Muscle layer of colon (tissue), 2 donors: ENCODE results near the gene ZNF512B.
A peak's percentile ranks its signal among the peaks of the same experiment; 100 is the strongest.

Source experiments
- H3K27ac ChIP-seq: one replicate; pipeline ENCODE4 v1.7.0; 2013; ENCODE audit warnings: low read depth, mild to moderate bottlenecking, low read length, moderate library complexity
- H3K27me3 ChIP-seq, 2 donors: one replicate each; pipeline ENCODE4 v1.7.0; 2013; ENCODE audit warnings: low read length in 2 of 2, mild to moderate bottlenecking in 2 of 2; ENCODE audit not compliant: insufficient read depth in 2 of 2, control insufficient read depth in 1 of 2
- H3K36me3 ChIP-seq: one replicate; pipeline ENCODE4 v1.7.0; 2013; ENCODE audit warnings: mild to moderate bottlenecking, low read length; ENCODE audit not compliant: insufficient read depth
- H3K4me1 ChIP-seq: one replicate; pipeline ENCODE4 v1.7.0; 2013; ENCODE audit warnings: mild to moderate bottlenecking, low read length; ENCODE audit not compliant: insufficient read depth
- H3K4me3 ChIP-seq, 2 donors: one replicate each; pipeline ENCODE4 v1.7.0; 2013; ENCODE audit warnings: low read length in 2 of 2, low read depth in 1 of 2, mild to moderate bottlenecking in 1 of 2, moderate library complexity in 1 of 2
- H3K9ac ChIP-seq: one replicate; pipeline ENCODE4 v1.7.0; 2013; ENCODE audit warnings: low read length
- H3K9me3 ChIP-seq: one replicate; pipeline ENCODE4 v1.7.0; 2013; ENCODE audit warnings: mild to moderate bottlenecking, low read length
- donor health status: abdominal sarcoma.
- donor health status: Adenocarcinoma of cecum.

The ZNF512B gene

DNA sequence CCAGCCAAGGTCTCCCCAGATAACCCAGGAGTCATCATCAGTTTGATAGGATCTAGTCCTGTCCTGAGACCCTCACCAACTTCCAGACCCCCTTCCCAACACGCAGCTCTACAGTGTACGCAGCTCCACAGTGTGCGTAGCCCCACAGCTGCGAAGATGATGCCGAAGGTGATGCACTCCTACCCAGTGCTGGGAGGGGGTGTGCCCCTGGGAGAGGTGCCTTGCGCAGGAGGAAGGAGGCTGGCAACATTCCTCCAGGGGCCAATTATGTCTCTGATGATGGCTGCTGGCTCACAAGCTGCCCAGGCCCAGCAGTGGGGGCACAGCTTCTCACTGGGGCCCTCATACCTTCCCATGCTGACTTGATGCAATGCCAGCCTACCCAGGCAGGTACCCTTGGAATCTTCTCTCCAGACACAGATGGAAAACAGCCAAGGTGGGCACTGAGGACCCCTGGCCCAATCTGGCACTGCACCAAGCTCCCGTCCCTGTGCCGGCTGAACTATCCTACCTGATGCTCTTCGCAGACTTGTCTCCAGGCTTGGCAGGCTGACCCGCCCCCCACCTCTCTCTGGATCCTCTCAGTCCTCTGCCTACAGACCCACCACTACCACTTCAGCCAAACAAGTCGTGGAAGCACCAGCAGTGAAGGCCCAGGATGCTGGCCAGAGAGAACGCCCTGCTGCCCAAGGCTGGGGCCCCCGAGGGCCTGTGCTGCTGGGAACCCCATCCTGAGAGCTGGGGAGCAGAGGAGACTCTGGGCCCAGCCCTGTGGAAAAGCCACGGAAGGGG, 1.4 kb downstream of the ZNF512B start:
- peak overlapping the region; percentile 82 for H3K9ac ChIP-seq
- no peaks in the 10 kb centered on the region for H3K27me3 ChIP-seq
- peaks cover 12% of the 10 kb centered on the region for H3K4me1 ChIP-seq
- H3K4me3 ChIP-seq: peak overlapping the region; percentile 33 to 65
- peaks cover 12% of the 10 kb centered on the region for H3K36me3 ChIP-seq
- H3K9me3 ChIP-seq: no peaks in the 10 kb centered on the region
- H3K27ac ChIP-seq: peak overlapping the region; percentile 35

DNA sequence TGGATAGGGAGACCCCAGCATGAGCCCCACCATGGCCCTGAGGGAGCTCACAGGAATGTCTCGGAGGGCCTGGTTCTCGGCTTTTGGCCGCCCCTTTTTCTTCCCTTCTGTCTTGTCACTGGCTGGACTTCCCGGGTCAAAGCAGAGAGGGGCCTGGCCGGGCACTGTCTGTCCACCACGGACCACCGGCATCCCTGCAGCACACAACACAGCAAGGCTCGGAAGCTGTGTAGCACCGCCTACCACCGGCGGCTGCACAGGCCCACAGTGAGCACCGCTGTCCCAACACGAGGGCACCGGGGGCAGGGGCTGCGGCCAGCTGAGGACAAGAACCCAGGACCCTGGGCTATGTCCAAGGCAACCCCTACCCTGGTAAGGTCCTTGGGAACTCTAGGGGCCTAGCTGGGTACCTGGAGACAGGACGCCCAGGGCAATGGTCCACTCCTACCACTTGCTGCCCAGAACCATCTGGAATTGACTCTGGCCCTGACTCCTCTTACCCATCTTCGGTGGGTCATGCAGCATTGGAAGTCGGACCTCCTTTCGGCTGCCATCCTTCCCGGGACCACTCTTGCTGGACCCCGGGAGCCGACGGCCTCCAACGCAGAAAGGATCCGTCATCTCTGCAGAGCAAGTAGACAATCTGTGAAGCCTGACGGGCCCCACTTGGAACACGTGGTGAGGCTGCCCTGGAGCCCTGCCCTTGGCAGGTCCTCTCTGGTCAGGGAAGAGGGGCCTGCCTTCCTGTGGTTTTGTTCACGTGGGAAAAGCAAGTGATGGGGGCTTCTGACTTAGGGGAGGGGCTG, 2.2 kb downstream of the ZNF512B start:
- no peak overlapping the region for H3K4me3 ChIP-seq
- H3K27ac ChIP-seq: no peak overlapping the region
- H3K27me3 ChIP-seq: no peaks in the 10 kb centered on the region
- H3K9me3 ChIP-seq: no peaks in the 10 kb centered on the region
- peaks cover 12% of the 10 kb centered on the region for H3K4me1 ChIP-seq
- H3K9ac ChIP-seq: no peak overlapping the region
- peaks cover 12% of the 10 kb centered on the region for H3K36me3 ChIP-seq

DNA sequence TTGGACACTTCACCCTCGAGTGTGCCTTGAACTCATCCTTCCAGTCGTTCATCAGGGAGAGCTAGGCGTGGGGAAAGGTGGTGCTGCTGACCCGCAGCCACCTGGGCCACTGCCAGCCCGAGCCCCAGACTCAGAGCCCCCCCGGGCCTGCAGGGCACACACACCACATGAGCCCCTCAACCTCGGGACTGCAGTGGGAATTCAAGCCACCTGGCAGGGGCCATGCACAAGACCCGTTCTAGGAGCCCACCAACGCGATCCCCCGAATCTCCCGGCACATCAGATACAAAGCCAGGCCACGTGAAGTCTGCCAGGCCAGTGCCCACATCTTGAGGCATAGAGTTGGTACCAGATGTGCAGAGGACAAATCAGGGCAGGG, 2.8 kb downstream of the ZNF512B start:
- Histone ChIP-seq H3K36me3 (peaks cover 12% of the 10 kb centered on the region), H3K4me3 (no peak overlapping the region), H3K27ac (no peak overlapping the region), H3K9ac (no peak overlapping the region), H3K27me3 (no peaks in the 10 kb centered on the region), H3K4me1 (peaks cover 12% of the 10 kb centered on the region), H3K9me3 (no peaks in the 10 kb centered on the region)

DNA sequence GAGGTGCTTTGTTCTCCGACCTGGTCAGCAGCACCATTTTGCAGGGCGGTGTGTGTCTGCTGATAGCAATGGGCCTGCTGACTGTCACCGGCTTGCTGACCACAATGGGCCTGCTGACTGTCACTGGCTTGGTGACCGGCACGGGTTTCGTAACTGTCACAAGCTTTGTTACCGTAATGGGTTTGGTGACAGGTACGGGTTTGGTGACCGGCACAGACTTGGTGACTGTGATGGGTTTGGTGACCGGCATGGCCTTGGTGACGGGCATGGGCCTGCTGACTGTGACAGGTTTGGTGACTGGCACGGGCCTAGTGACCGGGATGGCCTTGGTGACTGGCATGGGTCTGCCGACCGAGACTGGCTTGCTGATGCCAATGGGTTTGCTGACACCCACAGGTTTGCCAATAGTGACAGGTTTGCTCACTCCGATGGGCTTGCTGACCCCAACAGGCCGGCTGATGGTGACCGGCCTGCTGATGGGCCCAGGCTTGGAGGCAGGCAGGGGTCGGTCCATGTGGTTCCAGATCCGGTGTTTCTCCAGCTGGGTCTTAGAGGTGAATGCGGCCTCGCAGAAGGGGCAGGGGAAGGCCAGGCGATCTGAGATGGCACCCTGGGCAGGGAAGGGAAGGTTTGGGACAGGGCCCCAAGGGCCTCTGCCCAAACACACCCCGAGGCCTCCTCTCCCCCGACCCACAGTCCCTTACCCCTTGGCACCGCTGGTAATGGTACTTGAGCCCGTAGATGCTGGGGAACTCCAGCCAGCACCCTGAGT, 3.4 kb downstream of the ZNF512B start:
- Histone ChIP-seq H3K27ac (no peak overlapping the region), H3K27me3 (no peaks in the 10 kb centered on the region), H3K9ac (no peak overlapping the region), H3K4me3 (no peak overlapping the region), H3K36me3 (peaks cover 18% of the 10 kb centered on the region), H3K9me3 (no peaks in the 10 kb centered on the region), H3K4me1 (peaks cover 12% of the 10 kb centered on the region)

DNA sequence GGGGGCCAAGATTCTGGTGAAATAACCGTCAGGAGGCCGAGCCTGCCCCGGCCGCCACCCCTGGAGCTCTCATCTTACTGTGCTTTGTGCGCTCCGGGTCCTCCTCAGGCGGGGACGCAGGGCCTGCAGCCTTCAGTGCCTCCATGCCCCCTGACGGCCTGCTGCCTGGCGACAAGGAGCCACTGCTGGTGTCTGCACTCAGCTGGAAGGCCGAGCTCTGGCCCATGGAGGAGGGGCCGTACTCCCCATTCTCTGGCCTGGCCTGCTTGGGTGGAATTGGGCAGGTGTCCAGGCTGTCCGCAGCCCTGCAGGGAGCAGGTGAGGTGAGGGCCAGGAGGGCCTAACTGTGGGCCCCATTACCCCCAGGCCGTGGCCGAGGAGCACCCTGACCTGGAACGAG, 5.3 kb downstream of the ZNF512B start:
- Histone ChIP-seq H3K9ac (no peak overlapping the region), H3K9me3 (no peaks in the 10 kb centered on the region), H3K36me3 (peaks cover 21% of the 10 kb centered on the region), H3K4me3 (no peak overlapping the region), H3K27ac (no peak overlapping the region), H3K27me3 (no peaks in the 10 kb centered on the region), H3K4me1 (peaks cover 12% of the 10 kb centered on the region)

DNA sequence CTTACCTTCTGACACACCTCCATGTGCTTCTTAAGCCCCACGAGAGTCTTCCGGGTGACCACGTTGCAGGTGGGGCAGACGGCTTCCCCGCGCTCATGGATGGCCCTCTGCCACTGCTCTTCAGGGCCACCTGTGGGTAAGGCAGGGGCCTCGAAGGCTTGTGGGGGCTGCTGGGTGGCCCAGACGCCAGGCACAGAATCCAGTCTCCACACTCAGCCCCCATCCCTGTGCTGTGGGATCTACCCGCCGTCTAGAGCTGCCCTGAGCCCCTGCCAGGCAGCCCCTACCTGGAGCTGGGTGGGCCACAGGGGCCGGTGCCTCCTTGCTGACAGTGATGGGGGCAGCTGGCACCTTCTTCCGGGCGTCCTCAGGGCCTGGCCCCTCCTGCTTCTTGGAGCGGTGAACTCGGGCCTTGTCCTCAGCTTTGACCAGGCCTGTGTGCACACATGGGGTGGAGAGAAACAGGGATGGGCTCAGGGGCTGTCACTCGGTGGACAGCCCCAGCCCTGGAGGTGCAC, 5.9 kb downstream of the ZNF512B start:
- Histone ChIP-seq H3K36me3 (peaks cover 21% of the 10 kb centered on the region), H3K4me1 (peaks cover 9% of the 10 kb centered on the region)

DNA sequence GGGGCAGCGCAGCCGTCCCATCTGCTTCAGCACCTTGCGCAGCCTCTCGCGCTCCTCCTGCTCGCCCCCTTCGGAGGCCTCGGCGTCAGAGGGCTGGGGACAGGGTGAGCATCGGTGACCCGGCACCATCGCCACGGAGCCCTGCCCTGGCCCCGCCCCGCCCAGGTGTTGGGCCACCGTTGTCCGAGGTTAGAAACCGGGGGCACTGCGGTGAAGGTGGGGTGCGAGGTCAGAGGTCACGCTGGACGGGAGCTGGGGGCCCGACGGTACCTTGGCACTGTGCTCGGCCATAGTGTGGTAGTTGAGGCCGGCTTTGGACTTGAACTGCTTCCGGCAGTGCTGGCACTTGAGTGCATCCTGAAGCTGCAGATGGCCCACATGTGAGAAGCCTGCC, 6.4 kb downstream of the ZNF512B start:
- H3K9ac ChIP-seq: no peak overlapping the region
- H3K27me3 ChIP-seq: no peaks in the 10 kb centered on the region
- H3K4me1 ChIP-seq: peaks cover 4% of the 10 kb centered on the region
- peaks cover 21% of the 10 kb centered on the region for H3K36me3 ChIP-seq
- H3K4me3 ChIP-seq: no peak overlapping the region
- H3K27ac ChIP-seq: no peak overlapping the region
- H3K9me3 ChIP-seq: no peaks in the 10 kb centered on the region

More for the DNA sequence above, 5.9 kb downstream of the ZNF512B start:
- Histone ChIP-seq H3K27ac (no peak overlapping the region), H3K4me3 (no peak overlapping the region), H3K9ac (no peak overlapping the region), H3K27me3 (no peaks in the 10 kb centered on the region), H3K9me3 (no peaks in the 10 kb centered on the region)

DNA sequence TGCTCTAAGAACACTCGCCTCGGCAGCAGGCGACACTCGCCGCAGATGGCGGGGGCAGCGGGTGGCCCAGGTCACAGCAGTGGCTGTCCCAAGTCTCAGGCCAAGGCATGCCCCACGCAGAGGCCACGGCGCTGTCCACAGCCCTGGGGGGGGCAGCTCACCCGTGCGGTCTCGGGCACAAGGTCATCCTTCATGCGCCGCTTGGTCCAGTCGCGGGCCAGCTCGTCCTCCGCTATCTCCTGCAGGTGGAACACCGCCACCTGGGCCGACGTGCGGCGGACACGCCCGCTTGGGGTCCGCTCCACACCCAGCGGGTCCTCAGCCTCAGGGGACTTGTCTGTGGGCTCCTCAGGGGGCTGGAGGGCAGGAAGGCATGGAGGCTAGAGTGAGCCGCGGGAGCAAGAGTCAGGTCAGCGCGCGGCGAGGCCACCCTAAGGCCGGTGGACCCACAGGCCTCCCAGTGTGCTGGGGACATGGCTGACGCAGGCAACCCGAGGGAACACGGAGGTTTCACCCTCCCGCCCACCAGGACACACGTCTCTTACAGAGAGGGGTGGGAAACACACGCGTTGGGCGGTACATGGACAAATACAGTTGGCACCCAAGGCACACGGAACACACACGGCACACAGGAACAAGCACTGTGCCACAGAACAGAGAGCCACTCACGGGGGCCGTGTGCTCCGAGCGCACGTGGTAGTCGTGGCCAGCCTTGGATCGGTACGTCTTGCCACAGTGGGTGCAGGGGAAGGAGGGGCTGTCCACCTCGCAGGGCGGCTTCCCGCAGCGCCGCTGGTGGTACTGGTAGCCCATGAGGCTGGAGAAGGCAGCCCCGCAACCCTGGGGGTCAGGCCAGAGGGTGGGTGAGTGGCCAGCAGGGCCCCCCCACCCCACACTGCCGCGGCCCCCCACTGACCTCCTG, 7.0 kb downstream of the ZNF512B start:
- no peak overlapping the region for H3K27ac ChIP-seq
- peaks cover 21% of the 10 kb centered on the region for H3K36me3 ChIP-seq
- H3K9ac ChIP-seq: no peak overlapping the region
- no peaks in the 10 kb centered on the region for H3K9me3 ChIP-seq
- H3K27me3 ChIP-seq: no peaks in the 10 kb centered on the region
- no peak overlapping the region for H3K4me3 ChIP-seq
- H3K4me1 ChIP-seq: peaks cover 2% of the 10 kb centered on the region

DNA sequence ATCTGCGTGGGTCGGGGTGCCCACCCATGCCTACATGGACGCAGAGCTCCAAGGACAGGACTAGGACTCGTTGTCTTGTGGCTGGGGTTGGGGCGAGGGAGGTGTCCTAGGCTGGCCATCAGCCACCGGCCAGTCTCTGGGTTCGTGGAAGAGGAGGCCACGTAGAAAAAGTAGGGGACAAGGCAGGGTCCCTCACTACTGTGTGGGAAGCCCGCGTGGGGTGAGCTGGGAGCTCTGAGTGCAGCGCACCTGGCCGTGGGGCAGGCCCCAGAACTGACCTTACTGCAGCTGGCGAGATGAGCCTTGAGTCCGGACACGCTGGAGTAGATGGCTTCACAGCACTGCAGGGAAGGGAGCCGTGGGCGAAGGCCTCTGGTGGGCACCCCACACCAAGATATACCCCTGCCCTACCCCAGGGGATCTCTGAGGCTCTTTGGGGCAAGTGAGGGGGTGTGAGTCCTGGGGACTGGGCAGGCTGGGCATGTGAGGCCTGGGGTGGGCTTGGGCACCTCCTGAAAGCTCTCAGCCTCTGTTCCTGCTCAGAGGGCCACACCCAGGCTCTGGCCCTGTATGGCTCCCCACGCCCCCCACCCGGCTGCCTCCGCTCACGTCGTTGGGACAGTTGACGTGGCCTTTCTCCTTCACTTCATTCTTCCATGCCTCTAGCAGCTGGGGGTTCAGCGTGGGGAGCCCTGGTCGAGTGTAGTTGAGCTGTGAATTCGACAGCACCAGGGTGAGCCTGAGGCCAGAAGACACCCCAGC, 7.9 kb downstream of the ZNF512B start:
- Histone ChIP-seq H3K4me1 (peaks cover 8% of the 10 kb centered on the region), H3K9me3 (no peaks in the 10 kb centered on the region), H3K27me3 (no peaks in the 10 kb centered on the region), H3K4me3 (no peak overlapping the region), H3K27ac (no peak overlapping the region), H3K9ac (no peak overlapping the region), H3K36me3 (peaks cover 18% of the 10 kb centered on the region)
